Measurements from ENCODE around the gene UNC13A. TPM values are rescaled to one million over a fixed set of nuclear protein-coding genes. Genes with fewer than 3 reads are reported as not detected.

Gene UNC13A
- total RNA-seq (under 1 TPM; 0.16 to 0.83 (median 0.70) TPM), polyA plus RNA-seq (under 1 TPM; under 0.01 to 0.60 (median 0.23) TPM)

DNA sequence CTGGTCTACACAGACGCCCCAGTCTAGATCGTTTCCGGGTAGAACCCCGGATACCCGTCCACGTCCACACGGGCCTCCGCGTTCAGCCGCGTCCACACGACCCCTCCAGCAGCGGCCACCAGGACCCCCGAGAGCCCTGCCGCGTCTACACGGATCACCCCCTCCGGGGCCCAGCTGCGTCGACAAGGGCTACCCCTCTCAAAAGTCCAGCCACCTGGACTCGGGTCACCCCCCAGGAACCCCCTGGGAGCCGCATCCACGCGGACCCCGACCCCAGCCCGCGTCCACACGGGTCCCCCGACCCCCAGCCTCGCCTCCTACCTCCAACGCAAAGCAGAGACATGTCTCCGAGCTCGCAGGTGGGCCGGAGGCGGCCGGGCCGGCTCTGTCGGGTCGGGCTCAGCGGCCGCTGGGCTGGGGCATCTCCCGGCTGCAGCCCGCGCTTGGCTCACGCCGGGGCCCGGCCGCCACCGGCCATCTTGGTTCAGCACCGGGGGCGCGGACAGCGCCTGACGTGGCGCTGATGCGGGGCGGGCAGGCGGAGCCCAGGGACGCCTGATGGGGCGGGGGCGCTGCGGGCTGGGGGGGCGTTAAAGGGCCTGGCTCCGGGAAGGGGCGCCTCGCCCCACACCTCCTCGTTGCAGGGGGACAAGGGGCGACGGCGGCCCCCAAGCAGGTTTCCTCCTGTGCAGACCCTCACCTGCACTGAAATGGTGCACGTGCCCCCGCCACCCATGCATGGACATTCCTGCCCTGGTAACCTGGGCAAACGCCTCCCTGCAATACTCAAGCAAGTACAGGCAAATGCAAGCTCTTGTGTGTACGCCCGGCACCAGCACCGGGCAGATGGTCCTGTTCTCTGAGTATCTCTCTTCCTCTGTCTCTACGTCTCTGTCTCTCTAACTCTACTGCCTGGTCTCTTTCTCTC lies at the start of gene UNC13A:
UNC13A (minus strand) TSS at position 498 of the 928 bp plus-strand sequence; CDS start at position 343, 155 bp downstream.
- intact Hi-C loops (cut with DNase I): no loop called here
- DNase-seq: no peak
- TF ChIP-seq EP300 (IDR thresholded peaks at IDR 0.05) (no peak), POLR2AphosphoS5 (IDR thresholded peaks at IDR 0.05) (no peak), CTCF (IDR thresholded peaks at IDR 0.05) (no peak)
- H3K4me1 ChIP-seq: peaks cover 0 to 24% (median 18%) of the 10 kb centered on the region in 4 donors
- H3K27me3 ChIP-seq: peaks cover 31 to 82% (median 69%) of the 10 kb centered on the region in 3 donors
- H3K9me3 ChIP-seq: no peaks in the 10 kb centered on the region
- no peak within 1 kb of the TSS for H3K4me3 ChIP-seq
- 3 to 7% methylated on average over 77 of the region's 77 CpGs for WGBS, 2 donors
- no peak within 1 kb of the TSS for H3K27ac ChIP-seq
- H3K36me3 ChIP-seq: no peaks in the 10 kb centered on the region

- Histone ChIP-seq H3K27ac (no peak overlapping the region), H3K9me3 (no peaks in the 10 kb centered on the region), H3K4me1 (no peaks in the 10 kb centered on the region), H3K27me3 (no peaks in the 10 kb centered on the region), H3K4me3 (no peak overlapping the region), H3K36me3 (peaks cover 8 to 49% (median 25%) of the 10 kb centered on the region in 4 donors)
- DNase-seq: no peak
- TF ChIP-seq CTCF (IDR thresholded peaks at IDR 0.05) (no peak), EP300 (IDR thresholded peaks at IDR 0.05) (no peak), POLR2AphosphoS5 (IDR thresholded peaks at IDR 0.05) (no peak), POLR2A (IDR thresholded peaks at IDR 0.05) (no peak)
- 82 to 89% methylated on average over 7 of the region's 7 CpGs for WGBS, 2 donors
- intact Hi-C loops (cut with DNase I): no loop called here
Measured at GRCh38 chr19:17737690-17738153, 49.6 kb upstream of the UNC13A start.

DNA sequence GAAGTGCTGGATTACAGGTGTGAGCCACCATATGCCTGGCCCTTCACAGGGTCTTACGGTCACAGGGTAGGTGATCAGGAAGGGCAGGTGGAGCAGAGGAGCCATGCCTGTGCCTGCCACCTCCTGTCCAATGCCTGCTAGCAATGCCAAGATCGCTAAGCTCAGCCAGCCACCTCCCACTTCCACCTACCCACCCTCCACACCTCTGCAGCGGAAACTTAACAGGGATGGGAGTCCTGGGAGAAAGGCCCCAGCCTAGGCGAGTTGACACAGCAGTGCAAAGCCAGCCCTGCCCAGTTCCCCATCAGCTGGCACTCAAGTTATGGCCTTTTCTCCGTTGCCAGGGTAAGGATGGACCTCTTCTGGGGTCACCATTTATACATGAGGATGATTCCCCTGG lies 47.3 kb upstream of the UNC13A start:
- DNase-seq: no peak
- intact Hi-C loops (cut with DNase I): no loop called here
- Histone ChIP-seq H3K9me3 (no peaks in the 10 kb centered on the region), H3K4me3 (no peak overlapping the region), H3K36me3 (peaks cover 8 to 70% (median 29%) of the 10 kb centered on the region in 4 donors), H3K27ac (no peak overlapping the region), H3K27me3 (no peaks in the 10 kb centered on the region), H3K4me1 (no peaks in the 10 kb centered on the region)
- 94 to 95% methylated on average over 5 of the region's 5 CpGs for WGBS, 2 donors
- no peak for TF ChIP-seq POLR2A (IDR thresholded peaks at IDR 0.05)
- TF ChIP-seq EP300 (IDR thresholded peaks at IDR 0.05): no peak
- TF ChIP-seq POLR2AphosphoS5 (IDR thresholded peaks at IDR 0.05): no peak
- no peak for TF ChIP-seq CTCF (IDR thresholded peaks at IDR 0.05)

GRCh38 chr19:17734146-17734545 lies 46.0 kb upstream of the UNC13A start:
- 96 to 97% methylated on average over 16 of the region's 16 CpGs for WGBS, 2 donors
- intact Hi-C loops (cut with DNase I): no loop called here
- no peaks in the 10 kb centered on the region for H3K9me3 ChIP-seq
- H3K27me3 ChIP-seq: no peaks in the 10 kb centered on the region
- no peak for DNase-seq
- H3K4me1 ChIP-seq: no peaks in the 10 kb centered on the region
- H3K4me3 ChIP-seq: no peak overlapping the region
- peaks cover 8 to 83% (median 40%) of the 10 kb centered on the region in 4 donors for H3K36me3 ChIP-seq
- no peak for TF ChIP-seq POLR2A (IDR thresholded peaks at IDR 0.05)
- TF ChIP-seq EP300 (IDR thresholded peaks at IDR 0.05): no peak
- no peak for TF ChIP-seq CTCF (IDR thresholded peaks at IDR 0.05)
- TF ChIP-seq POLR2AphosphoS5 (IDR thresholded peaks at IDR 0.05): no peak
- no peak overlapping the region for H3K27ac ChIP-seq

Measured in sigmoid colon (tissue), 7 donors.